NCI-H774 (cell line): Measurements from ENCODE around the gene ERBB4.

ENCODE experiments used
- DNase-seq: peaks from one replicate; lab custom pipeline; 2025; lab: John Stamatoyannopoulos, UW

ERBB4 gene

DNA sequence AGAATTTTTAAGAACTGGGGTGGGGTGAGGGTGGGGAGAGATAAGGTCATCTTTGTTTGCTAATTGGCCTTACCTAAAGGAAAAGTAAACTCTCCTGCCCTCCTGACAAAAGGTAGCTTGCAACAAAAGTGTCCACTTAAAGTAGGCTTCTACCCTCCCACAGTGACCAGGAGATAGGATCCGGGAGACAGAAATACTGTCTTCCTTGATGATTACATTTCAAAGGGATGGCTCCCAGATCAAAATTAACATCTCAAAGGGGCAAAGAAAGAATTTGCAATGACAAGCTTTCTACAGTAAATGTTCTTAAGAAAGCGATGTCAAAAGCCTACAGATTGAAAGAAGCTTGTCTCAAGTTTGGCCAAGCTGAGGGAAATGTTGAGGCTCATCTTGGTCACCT lies 1206.9 kb downstream of the ERBB4 start:
- DNase-seq: no peak

DNA sequence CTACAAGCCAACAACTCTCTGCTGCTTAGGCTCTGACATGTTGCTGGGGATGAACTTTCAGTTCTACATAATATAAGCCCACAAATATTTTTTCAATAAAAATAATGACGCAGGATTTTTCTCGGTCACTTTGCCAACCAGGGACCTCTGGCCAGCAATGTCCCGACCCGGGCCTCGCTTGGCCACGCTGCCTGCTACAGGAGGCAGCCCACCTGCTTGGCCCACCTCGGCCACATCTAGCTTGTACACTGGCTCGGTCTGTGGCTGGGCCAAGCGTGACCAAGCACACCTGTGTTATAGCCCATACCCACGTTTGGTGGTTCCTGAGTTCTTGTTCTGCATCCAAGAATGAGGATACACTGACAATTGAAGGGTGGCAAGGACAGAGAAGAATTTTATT lies 1208.7 kb downstream of the ERBB4 start:
- DNase-seq: no peak

DNA sequence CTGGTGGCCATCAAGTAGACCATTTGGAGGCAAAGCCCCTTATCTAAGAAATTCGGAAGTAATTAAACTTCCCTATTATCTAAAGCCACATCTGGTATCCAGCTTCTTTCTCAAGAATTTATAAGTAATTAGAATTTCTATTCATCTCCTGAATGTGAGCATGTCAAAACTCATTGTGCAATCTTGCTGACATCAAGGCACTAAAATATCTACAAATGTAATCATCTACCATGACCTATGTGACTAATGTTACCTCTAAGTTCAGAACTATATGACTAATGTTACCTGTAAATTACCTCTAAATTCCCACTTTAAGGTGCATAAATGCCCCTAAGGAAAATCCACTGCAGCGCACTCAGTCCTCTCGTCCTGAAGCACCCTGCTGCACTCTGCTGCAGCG lies 1209.2 kb downstream of the ERBB4 start:
- no peak for DNase-seq

DNA sequence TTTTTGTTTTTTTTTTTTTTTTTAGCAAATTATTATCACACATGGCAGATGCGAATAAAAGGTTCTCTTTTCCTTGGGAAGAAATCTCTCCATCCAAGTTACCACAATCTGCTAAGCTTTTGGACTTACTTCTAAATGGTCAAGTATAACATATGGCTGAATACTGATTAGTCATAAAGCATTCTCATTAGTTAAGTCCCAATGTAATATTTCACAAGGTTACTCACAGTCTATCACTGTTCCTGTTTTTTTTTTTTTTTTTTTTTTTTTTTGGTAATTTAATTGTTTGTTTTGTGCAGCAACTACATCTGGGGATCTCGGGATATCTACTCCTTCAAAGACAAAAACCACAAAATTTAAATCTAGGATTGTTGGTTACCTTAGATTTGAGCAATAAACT lies 1210.5 kb downstream of the ERBB4 start:
- no peak for DNase-seq
